D721Med (cell line): ENCODE results near the gene SERGEF.

ENCODE experiments used
- DNase-seq: peaks from one replicate; pipeline ENCODE4 v3.0.0; 2011; ENCODE audit warnings: low spot score; ENCODE audit not compliant: insufficient read length
- FAIRE-seq: peaks from 2 replicates; lab custom pipeline; 2011; peaks lifted over from hg19 to GRCh38; lab: Jason Lieb, UNC
- CTCF ChIP-seq: IDR thresholded peaks from 2 replicates; pipeline ENCODE4 v1.5.1; 2012; ENCODE audit warnings: mild to moderate bottlenecking, control low read depth; ENCODE audit not compliant: insufficient read depth; ENCODE audit errors: missing control alignments

SERGEF gene

GRCh38 chr11:17743808-17744119 lies 269.1 kb downstream of the SERGEF start:
- FAIRE-seq, result no peak
- DNase-seq, result no peak
- no peak for TF ChIP-seq CTCF

- no peak for TF ChIP-seq CTCF
- no peak for FAIRE-seq
- no peak for DNase-seq
These were observed 269.6 kb downstream of the SERGEF start for GRCh38 chr11:17743026-17743807.

GRCh38 chr11:17742019-17742418 lies 270.8 kb downstream of the SERGEF start:
- FAIRE-seq, result no peak

GRCh38 chr11:17741487-17741886 lies 271.4 kb downstream of the SERGEF start:
- no peak for TF ChIP-seq CTCF
- DNase-seq, result no peak
- FAIRE-seq, result no peak

More at GRCh38 chr11:17742019-17742418, 270.8 kb downstream of the SERGEF start:
- no peak for TF ChIP-seq CTCF
- DNase-seq, result no peak

GRCh38 chr11:17740649-17741235 lies 272.1 kb downstream of the SERGEF start:
- DNase-seq (no peak), FAIRE-seq (no peak)
- TF ChIP-seq CTCF, result no peak

GRCh38 chr11:17739945-17740338 lies 272.9 kb downstream of the SERGEF start:
- no peak for TF ChIP-seq CTCF
- no peak for FAIRE-seq
- DNase-seq, result no peak
